A673 (cell line): ENCODE results near the gene NEUROD2. TPM values are rescaled to one million over a fixed set of nuclear protein-coding genes. Genes with fewer than 3 reads are reported as not detected.

Experiments used
- BruUV-seq: library from RNA; stranded (reverse); fragments of 400-500 nt; replicated peaks from 2 replicates; lab custom pipeline; 2021; lab: Mats Ljungman, UMichigan
- CTCF ChIA-PET: fragments of 300-600 bp; sonication (Branson Sonifier 250); formaldehyde crosslinking; loops from one replicate; lab custom pipeline; 2022; ENCODE audit warnings: antibody characterized with exemption; lab: Charles Lee
- POLR2A ChIA-PET: fragments of 300-600 bp; sonication (Branson Sonifier 250); formaldehyde crosslinking; loops from one replicate; lab custom pipeline; 2022; ENCODE audit warnings: antibody characterized with exemption; ENCODE audit not compliant: low non-redundant PET; lab: Charles Lee
- DNase-seq: peaks from one replicate; pipeline ENCODE4 v3.0.0-alpha.2; 2015; ENCODE audit warnings: low spot score
- H3K27ac ChIP-seq: fragments of 200-600 bp; sonication (generic); 2 replicates; pipeline ENCODE4 v1.5.1; 2016; ENCODE audit warnings: mixed run types, low read depth, mild to moderate bottlenecking, mixed read lengths, antibody characterized with exemption, low read length; ENCODE audit not compliant: poor library complexity, severe bottlenecking
- H3K27me3 ChIP-seq: fragments of 200-600 bp; sonication (generic); replicated peaks from 2 replicates; pipeline ENCODE4 v1.6.1; 2017; ENCODE audit warnings: mixed run types, low read depth, mild to moderate bottlenecking, mixed read lengths, antibody characterized with exemption, low read length; ENCODE audit not compliant: insufficient read depth, poor library complexity
- H3K36me3 ChIP-seq: fragments of 200-600 bp; sonication (generic); 2 replicates; pipeline ENCODE4 v1.6.1; 2016; ENCODE audit warnings: mixed run types, mild to moderate bottlenecking, mixed read lengths, antibody characterized with exemption, low read length; ENCODE audit not compliant: insufficient read depth, poor library complexity, severe bottlenecking
- H3K4me1 ChIP-seq: fragments of 200-600 bp; sonication (generic); 2 replicates; pipeline ENCODE4 v1.6.1; 2017; ENCODE audit warnings: mixed run types, mild to moderate bottlenecking, mixed read lengths, antibody characterized with exemption, low read length; ENCODE audit not compliant: insufficient read depth, poor library complexity, severe bottlenecking
- H3K4me3 ChIP-seq: fragments of 200-600 bp; sonication (generic); 2 replicates; pipeline ENCODE4 v1.5.1; 2016; ENCODE audit warnings: low read depth, mixed run types, mild to moderate bottlenecking, mixed read lengths, low read length; ENCODE audit not compliant: poor library complexity, severe bottlenecking
- H3K9me3 ChIP-seq: fragments of 200-600 bp; sonication (generic); 2 replicates; pipeline ENCODE4 v1.6.1; 2016; ENCODE audit warnings: mixed run types, low read depth, mild to moderate bottlenecking, mixed read lengths, antibody characterized with exemption, low read length; ENCODE audit not compliant: poor library complexity, severe bottlenecking
- EZH2 ChIP-seq: fragments of 200-600 bp; sonication (generic); IDR thresholded peaks from 2 replicates; pipeline ENCODE4 v1.6.1; 2017; ENCODE audit warnings: borderline replicate concordance, low read depth, mild to moderate bottlenecking, mixed read lengths, antibody characterized with exemption, low read length; ENCODE audit not compliant: poor library complexity, severe bottlenecking
- intact Hi-C: fragments of 100-400 bp; cut with micrococcal nuclease; formaldehyde crosslinking; loops from one replicate; pipeline ENCODE4 v1.10.0; 2022; ENCODE audit not compliant: unreplicated experiment
- total RNA-seq: library from RNA; stranded (reverse); gene quantifications from 2 replicates; pipeline ENCODE4 v1.2.3, GENCODE V29; 2021
- TF ChIP-seq, protein P1 (sequence below): fragments of 300-800, 200-600 bp; sonication (generic); conservative IDR thresholded peaks from 2 replicates; pipeline ENCODE4 v1.5.1; 2017; ENCODE audit warnings: low read depth, mild to moderate bottlenecking, antibody characterized with exemption, low read length, moderate library complexity, mixed read lengths

The NEUROD2 gene
- total RNA-seq, 1 experiment from 2014 or later = not detected

DNA sequence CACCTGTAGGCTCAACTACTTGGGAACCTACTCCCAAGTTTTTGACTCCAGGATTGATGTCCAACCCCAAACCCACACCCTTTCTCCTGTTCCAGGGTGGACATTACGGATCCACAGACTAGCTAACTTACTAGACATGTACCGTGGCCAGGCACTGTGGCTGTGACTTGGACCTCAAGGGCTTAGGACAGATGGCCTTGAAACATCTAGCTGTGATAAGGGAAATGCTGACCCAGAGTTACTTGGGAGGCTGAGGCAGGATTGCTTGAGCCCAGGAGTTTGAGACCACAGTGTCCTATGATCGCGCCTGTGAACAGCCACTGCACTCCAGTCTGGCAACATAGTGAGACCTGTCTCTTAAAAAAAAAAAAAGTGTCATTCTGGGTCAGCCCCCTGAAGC lies 33.4 kb upstream of the NEUROD2 start:
- intact Hi-C loops = no loop called here
- BruUV-seq = no TSS peak
- H3K36me3 ChIP-seq = no peaks in the 10 kb centered on the region
- ChIA-PET CTCF (interaction anchor here (0.7 kb wide), 1 partner anchor 428 kb away, joined by 3 read pairs; no protein-coding TSS in a partner anchor), POLR2A (no interaction called here)
- no peaks in the 10 kb centered on the region for H3K9me3 ChIP-seq
- TF ChIP-seq, protein P1, sequence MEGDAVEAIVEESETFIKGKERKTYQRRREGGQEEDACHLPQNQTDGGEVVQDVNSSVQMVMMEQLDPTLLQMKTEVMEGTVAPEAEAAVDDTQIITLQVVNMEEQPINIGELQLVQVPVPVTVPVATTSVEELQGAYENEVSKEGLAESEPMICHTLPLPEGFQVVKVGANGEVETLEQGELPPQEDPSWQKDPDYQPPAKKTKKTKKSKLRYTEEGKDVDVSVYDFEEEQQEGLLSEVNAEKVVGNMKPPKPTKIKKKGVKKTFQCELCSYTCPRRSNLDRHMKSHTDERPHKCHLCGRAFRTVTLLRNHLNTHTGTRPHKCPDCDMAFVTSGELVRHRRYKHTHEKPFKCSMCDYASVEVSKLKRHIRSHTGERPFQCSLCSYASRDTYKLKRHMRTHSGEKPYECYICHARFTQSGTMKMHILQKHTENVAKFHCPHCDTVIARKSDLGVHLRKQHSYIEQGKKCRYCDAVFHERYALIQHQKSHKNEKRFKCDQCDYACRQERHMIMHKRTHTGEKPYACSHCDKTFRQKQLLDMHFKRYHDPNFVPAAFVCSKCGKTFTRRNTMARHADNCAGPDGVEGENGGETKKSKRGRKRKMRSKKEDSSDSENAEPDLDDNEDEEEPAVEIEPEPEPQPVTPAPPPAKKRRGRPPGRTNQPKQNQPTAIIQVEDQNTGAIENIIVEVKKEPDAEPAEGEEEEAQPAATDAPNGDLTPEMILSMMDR = no peak
- TF ChIP-seq EZH2 = no peak
- DNase-seq = no peak
- no peaks in the 10 kb centered on the region for H3K27me3 ChIP-seq
- no peak overlapping the region for H3K27ac ChIP-seq
- H3K4me3 ChIP-seq = no peak overlapping the region
- H3K4me1 ChIP-seq = peaks cover 6% of the 10 kb centered on the region

- CTCF ChIA-PET = no interaction called here
- no TSS peak for BruUV-seq
Measured at GRCh38 chr17:39640591-39641031, 32.9 kb upstream of the NEUROD2 start.

GRCh38 chr17:39639566-39640458 lies 32.1 kb upstream of the NEUROD2 start:
- H3K36me3 ChIP-seq = no peaks in the 10 kb centered on the region
- no peaks in the 10 kb centered on the region for H3K27me3 ChIP-seq
- H3K9me3 ChIP-seq = no peaks in the 10 kb centered on the region
- intact Hi-C loops = no loop called here
- no peak overlapping the region for H3K4me3 ChIP-seq
- TF ChIP-seq EZH2 = no peak
- TF ChIP-seq, protein P1 = no peak
- BruUV-seq = no TSS peak
- H3K27ac ChIP-seq = no peak overlapping the region
- H3K4me1 ChIP-seq = peaks cover 6% of the 10 kb centered on the region
- POLR2A ChIA-PET = no interaction called here
- no peak for DNase-seq
- CTCF ChIA-PET = no interaction called here

More at GRCh38 chr17:39640591-39641031, 32.9 kb upstream of the NEUROD2 start:
- H3K36me3 ChIP-seq = no peaks in the 10 kb centered on the region
- peaks cover 6% of the 10 kb centered on the region for H3K4me1 ChIP-seq
- no peak overlapping the region for H3K27ac ChIP-seq
- POLR2A ChIA-PET = no interaction called here
- H3K4me3 ChIP-seq = no peak overlapping the region
- DNase-seq = no peak
- TF ChIP-seq EZH2 = no peak
- TF ChIP-seq, protein P1 = no peak
- H3K9me3 ChIP-seq = no peaks in the 10 kb centered on the region
- no peaks in the 10 kb centered on the region for H3K27me3 ChIP-seq
- intact Hi-C loops = no loop called here
